ENCODE data around the gene KIF18B.

The KIF18B gene

DNA sequence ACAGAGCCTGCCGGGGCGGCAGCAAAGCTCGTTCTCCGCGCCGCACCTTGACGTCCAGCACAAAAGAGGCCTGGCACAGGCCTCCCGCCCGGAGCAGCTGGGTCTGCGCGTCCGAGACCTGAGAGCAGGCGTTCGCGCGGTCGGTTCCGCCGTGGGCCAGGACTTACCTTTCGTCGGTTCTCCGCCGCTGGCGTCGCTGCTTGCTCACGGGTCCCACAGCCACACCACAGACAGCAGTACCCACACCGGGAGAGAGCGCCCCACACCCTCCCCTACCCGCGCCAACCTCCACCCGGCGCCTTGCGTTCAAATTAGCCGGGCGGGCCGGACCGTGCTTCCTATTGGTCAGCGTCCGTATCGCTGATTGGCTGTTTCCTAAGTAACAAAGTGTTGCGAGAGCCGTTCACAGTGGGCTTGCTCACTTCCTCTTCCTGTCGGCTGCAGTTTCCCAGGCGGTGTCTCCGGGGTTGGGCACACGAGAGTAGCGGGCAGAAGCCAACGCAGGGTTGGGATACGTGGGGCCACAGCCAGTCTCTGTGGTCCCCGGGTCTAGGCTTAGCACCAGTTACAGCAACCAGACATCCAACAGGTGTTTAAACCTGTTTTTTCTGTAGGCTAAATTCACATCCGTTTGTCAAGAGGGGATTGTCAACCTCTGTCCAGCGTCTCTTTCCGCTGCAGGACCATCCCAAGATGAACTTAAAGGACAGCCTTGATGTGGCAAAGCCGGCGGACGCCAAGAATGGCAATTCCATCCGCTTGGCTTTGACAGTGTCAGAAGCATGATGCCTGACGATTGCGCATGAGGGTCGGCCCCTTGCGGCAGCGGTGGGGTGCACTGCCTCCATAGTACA is at the start of gene KIF18B:
TSS of gene KIF18B (minus strand) at position 313 of the 854 bp plus-strand sequence. CDS start 11,429 bp downstream, outside the sequence.
- H3K9me3 ChIP-seq (ENCODE audit: insufficient read depth, low read length): no peaks in the 10 kb centered on the region
- no peak for TF ChIP-seq ZNF274 (IDR thresholded peaks at IDR 0.05; ENCODE audit: low read depth, low read length)
- no peak for TF ChIP-seq SUZ12 (IDR thresholded peaks at IDR 0.05; ENCODE audit: extremely low read depth, insufficient read depth, insufficient read length)
- TF ChIP-seq YY1 (IDR thresholded peaks at IDR 0.05; ENCODE audit: insufficient read depth, insufficient read length): no peak
- no peaks in the 10 kb centered on the region for H3K4me1 ChIP-seq (ENCODE audit: insufficient read depth, insufficient read length)
- peaks cover 10% of the 10 kb centered on the region for H3K27me3 ChIP-seq (ENCODE audit: insufficient read depth, insufficient read length)
- peaks cover 34% of the 10 kb centered on the region for H3K36me3 ChIP-seq (ENCODE audit: insufficient read depth, insufficient read length, low read length)
- peak; percentile 89 for DNase-seq (ENCODE audit: low read depth, low spot score)
- peak within 1 kb of the TSS; percentile 96 for H3K9ac ChIP-seq (ENCODE audit: insufficient read length, low read depth)
- peak within 1 kb of the TSS; percentile 93 for H3K4me3 ChIP-seq (ENCODE audit: insufficient read length, low read depth)

DNA sequence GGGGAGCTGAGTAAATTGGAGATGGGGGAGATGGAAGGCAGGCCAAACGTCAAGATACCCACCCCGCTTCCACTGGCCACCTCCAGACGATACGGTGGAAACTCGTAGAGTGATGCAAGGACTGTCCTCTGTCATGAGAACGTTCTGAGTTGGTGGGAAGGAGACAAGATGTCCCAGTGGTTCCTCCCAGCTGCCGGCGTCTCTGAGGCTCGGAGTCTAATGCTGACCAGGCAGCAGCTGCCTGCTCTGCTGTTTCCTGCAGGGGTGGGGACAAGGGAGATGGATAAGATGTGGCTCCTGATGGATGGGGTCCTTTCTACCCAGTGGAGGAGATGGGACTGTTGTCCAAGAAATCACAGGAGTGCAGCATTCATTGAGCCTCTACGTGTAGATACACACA is 48.7 kb upstream of the KIF18B start:
- no peak for TF ChIP-seq ZNF274 (IDR thresholded peaks at IDR 0.05; ENCODE audit: low read depth, low read length)
- H3K36me3 ChIP-seq (ENCODE audit: insufficient read depth, insufficient read length, low read length): no peaks in the 10 kb centered on the region
- no peak overlapping the region for H3K4me3 ChIP-seq (ENCODE audit: insufficient read length, low read depth)
- H3K9ac ChIP-seq (ENCODE audit: insufficient read length, low read depth): no peak overlapping the region
- peaks cover 9% of the 10 kb centered on the region; the same call in 1 of the 2 replicates for H3K9me3 ChIP-seq (ENCODE audit: insufficient read depth, low read length)
- no peak for DNase-seq (ENCODE audit: low read depth, low spot score)
- H3K4me1 ChIP-seq (ENCODE audit: insufficient read depth, insufficient read length): peaks cover 11% of the 10 kb centered on the region
- no peaks in the 10 kb centered on the region for H3K27me3 ChIP-seq (ENCODE audit: insufficient read depth, insufficient read length)

DNA sequence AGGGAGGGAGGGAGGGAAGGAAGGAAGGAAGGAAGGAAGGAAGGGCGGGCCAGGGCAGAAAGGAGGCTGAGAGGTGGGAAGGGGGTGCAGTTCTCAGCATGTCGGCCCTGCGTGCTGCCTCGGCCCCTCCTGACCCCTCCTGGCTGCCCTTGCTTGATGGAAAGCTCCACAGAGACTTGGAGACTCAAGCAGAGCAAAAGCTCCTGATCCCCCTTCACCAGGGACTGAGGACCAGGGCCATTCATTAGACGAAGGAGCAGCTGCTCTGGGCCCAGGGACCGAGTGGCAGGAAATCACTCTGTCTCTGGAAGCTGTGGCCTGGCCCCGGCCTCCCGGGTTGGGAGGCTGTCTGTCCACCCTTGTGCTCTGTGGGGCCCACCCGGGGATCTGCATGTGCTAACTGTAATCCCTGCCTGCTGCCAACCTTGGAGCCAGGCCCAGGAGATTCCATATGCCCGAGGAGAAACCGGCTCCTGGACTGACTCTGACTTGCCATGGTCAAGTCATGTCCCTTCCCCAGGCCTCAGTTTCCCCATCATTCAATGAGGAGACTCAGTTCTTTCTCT is 47.9 kb upstream of the KIF18B start:
- H3K9ac ChIP-seq (ENCODE audit: insufficient read length, low read depth): no peak overlapping the region
- no peak overlapping the region for H3K4me3 ChIP-seq (ENCODE audit: insufficient read length, low read depth)
- peaks cover 11% of the 10 kb centered on the region for H3K4me1 ChIP-seq (ENCODE audit: insufficient read depth, insufficient read length)
- no peaks in the 10 kb centered on the region for H3K36me3 ChIP-seq (ENCODE audit: insufficient read depth, insufficient read length, low read length)
- TF ChIP-seq SUZ12 (IDR thresholded peaks at IDR 0.05; ENCODE audit: extremely low read depth, insufficient read depth, insufficient read length): no peak
- TF ChIP-seq YY1 (IDR thresholded peaks at IDR 0.05; ENCODE audit: insufficient read depth, insufficient read length): no peak
- TF ChIP-seq ZNF274 (IDR thresholded peaks at IDR 0.05; ENCODE audit: low read depth, low read length): no peak
- no peaks in the 10 kb centered on the region for H3K27me3 ChIP-seq (ENCODE audit: insufficient read depth, insufficient read length)
- no peak for DNase-seq (ENCODE audit: low read depth, low spot score)
- peaks cover 9% of the 10 kb centered on the region; the same call in 1 of the 2 replicates for H3K9me3 ChIP-seq (ENCODE audit: insufficient read depth, low read length)

DNA sequence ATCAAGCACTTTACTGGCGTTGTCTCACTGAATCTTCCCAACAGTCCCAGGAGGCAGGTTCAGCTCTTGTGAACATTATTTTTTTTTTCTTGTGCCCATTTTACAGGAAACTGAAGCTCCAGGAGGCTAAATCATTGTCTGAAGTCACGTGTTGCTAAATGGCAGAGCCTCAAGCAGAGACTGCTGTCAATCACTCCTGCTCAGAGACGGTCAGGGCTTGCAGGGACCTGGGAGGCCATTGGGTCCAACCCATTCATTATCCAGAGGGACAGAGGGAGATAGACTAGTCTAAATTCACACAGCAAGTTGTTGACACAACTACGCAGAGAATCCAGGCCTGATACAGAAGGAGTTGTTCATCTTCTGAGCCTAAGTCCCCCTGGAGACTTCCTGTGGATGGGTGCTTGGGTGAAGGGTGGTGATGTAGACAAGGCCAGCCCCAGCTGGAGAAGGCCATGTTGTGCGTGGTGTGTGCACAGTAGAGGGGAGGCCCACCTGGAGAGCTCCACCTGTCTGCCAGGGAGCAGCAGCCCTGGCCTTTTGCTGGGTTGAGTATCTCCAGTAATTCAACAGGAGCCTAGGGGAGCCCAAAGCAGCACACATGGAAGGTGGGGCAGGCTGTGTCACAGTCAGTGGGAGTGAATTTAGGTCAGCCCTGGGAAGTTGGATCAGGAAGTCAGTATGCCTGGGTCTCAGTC is 44.8 kb upstream of the KIF18B start:
- Histone ChIP-seq H3K9me3 (ENCODE audit: insufficient read depth, low read length) (no peaks in the 10 kb centered on the region), H3K4me3 (ENCODE audit: insufficient read length, low read depth) (no peak overlapping the region), H3K9ac (ENCODE audit: insufficient read length, low read depth) (no peak overlapping the region), H3K27me3 (ENCODE audit: insufficient read depth, insufficient read length) (no peaks in the 10 kb centered on the region), H3K36me3 (ENCODE audit: insufficient read depth, insufficient read length, low read length) (no peaks in the 10 kb centered on the region), H3K4me1 (ENCODE audit: insufficient read depth, insufficient read length) (peaks cover 10% of the 10 kb centered on the region)
- no peak for TF ChIP-seq ZNF274 (IDR thresholded peaks at IDR 0.05; ENCODE audit: low read depth, low read length)
- no peak for TF ChIP-seq YY1 (IDR thresholded peaks at IDR 0.05; ENCODE audit: insufficient read depth, insufficient read length)
- no peak for TF ChIP-seq SUZ12 (IDR thresholded peaks at IDR 0.05; ENCODE audit: extremely low read depth, insufficient read depth, insufficient read length)
- no peak for DNase-seq (ENCODE audit: low read depth, low spot score)

DNA sequence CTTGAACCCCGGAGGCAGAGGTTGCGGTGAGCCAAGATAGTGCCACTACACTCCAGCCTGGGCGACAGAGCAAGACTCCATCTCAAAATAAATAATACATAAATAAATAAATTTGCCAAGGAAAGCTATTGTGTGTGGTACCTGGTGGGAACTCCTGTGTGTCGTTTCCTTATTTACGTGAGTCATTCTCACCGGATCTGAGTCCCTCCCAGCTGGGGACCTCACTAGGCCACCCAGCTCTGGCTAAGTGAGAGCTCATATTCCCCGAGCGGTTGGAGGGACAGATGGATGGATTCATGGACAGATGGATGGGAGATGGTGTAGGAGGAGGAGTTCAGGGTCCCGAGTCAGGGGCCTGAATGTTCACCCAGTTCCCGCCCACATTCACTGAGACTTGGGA is 43.4 kb upstream of the KIF18B start:
- TF ChIP-seq ZNF274 (IDR thresholded peaks at IDR 0.05; ENCODE audit: low read depth, low read length) (no peak), YY1 (IDR thresholded peaks at IDR 0.05; ENCODE audit: insufficient read depth, insufficient read length) (no peak), SUZ12 (IDR thresholded peaks at IDR 0.05; ENCODE audit: extremely low read depth, insufficient read depth, insufficient read length) (no peak)
- Histone ChIP-seq H3K9ac (ENCODE audit: insufficient read length, low read depth) (no peak overlapping the region), H3K4me3 (ENCODE audit: insufficient read length, low read depth) (no peak overlapping the region), H3K36me3 (ENCODE audit: insufficient read depth, insufficient read length, low read length) (no peaks in the 10 kb centered on the region), H3K9me3 (ENCODE audit: insufficient read depth, low read length) (no peaks in the 10 kb centered on the region), H3K4me1 (ENCODE audit: insufficient read depth, insufficient read length) (peaks cover 9% of the 10 kb centered on the region), H3K27me3 (ENCODE audit: insufficient read depth, insufficient read length) (no peaks in the 10 kb centered on the region)
- no peak for DNase-seq (ENCODE audit: low read depth, low spot score)

DNA sequence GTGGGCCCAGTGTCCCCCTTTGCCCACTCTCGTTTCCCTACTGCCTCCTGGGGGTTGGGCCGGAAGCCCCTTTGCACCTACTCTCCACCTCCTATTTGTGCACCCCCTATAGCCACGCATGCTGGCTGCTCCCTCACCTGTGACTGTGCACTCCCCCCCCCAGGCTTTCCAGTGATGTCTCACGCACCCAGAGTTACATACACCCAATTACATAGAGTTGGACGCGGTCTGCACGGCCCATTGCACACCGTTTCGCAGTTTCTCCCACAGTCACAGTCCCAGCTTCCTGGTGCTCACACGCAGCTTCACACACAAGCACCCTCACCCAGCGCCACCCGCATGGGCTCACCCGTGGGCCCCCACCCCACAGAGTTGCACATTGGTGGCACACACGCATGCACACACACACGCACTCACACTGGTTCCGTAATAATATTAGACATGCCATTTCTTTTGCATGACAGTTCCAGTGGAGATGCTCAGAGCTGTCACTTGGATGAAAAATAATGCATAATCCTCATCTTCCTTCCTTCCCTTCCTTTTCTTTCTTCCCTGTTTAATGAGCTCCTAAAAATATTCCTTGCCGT is 42.1 kb upstream of the KIF18B start:
- H3K9me3 ChIP-seq (ENCODE audit: insufficient read depth, low read length): no peaks in the 10 kb centered on the region
- no peak for DNase-seq (ENCODE audit: low read depth, low spot score)
- no peaks in the 10 kb centered on the region for H3K27me3 ChIP-seq (ENCODE audit: insufficient read depth, insufficient read length)
- H3K9ac ChIP-seq (ENCODE audit: insufficient read length, low read depth): peak overlapping the region; percentile 17
- H3K36me3 ChIP-seq (ENCODE audit: insufficient read depth, insufficient read length, low read length): no peaks in the 10 kb centered on the region
- no peak overlapping the region for H3K4me3 ChIP-seq (ENCODE audit: insufficient read length, low read depth)
- TF ChIP-seq SUZ12 (IDR thresholded peaks at IDR 0.05; ENCODE audit: extremely low read depth, insufficient read depth, insufficient read length) (no peak), YY1 (IDR thresholded peaks at IDR 0.05; ENCODE audit: insufficient read depth, insufficient read length) (no peak), ZNF274 (IDR thresholded peaks at IDR 0.05; ENCODE audit: low read depth, low read length) (no peak)
- H3K4me1 ChIP-seq (ENCODE audit: insufficient read depth, insufficient read length): peaks cover 9% of the 10 kb centered on the region

Data from NT2/D1 (cell line).